Hematopoietic multipotent progenitor cell treated with erythropoietin and hydrocortisone succinate and interleukin-3 and kit ligand, for 4 days (in vitro differentiated cells): ENCODE data around the gene LURAP1L.

Experiments used
- DNase-seq: peaks from one replicate; pipeline ENCODE4 v3.0.0-alpha.2; 2015

The LURAP1L gene, protein sequence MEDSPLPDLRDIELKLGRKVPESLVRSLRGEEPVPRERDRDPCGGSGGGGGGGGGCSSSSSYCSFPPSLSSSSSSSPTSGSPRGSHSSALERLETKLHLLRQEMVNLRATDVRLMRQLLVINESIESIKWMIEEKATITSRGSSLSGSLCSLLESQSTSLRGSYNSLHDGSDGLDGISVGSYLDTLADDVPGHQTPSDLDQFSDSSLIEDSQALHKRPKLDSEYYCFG

DNA sequence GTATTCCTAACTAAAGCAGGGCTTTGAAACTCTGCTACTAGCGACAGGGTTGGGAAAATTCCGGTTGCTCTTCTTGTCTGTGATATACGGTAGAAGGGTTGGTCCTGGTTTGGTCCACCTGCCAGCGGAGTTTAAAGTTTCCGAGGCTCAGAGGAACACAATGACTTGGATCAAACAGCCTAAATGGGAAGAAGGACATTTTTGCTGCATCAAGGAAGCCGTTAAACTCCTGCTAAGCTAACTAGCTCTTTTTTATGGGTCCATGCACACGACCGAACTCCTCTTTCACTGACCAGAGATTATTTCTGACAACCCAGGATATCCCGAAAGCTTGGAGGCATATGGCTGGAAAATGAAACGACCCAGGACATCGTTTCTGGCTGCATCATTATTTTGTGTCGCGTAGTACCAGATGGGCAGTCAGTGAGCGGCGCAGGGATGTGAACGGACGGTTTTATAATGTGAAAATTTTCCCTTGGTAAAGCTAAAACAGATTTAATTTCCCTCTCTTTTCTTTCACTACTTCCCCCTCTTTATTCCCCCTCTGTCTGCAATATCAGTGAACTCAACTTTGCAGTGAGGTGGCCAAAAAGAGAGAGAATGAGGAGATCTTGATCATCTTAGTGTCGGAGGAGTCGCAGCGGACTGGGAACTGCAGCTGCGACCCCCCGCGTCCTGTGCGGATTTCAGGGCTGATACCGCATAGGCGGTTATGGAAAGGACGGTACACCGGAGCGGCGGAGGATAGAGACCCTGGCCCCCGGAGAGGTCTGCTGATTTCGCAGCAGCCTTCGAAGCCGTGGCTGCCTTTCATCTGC lies at the start of gene LURAP1L:
LURAP1L (plus strand) TSS at position 160 of the 818 bp plus-strand sequence. CDS start 696 bp downstream, outside the sequence.
- peak; percentile 30 for DNase-seq

DNA sequence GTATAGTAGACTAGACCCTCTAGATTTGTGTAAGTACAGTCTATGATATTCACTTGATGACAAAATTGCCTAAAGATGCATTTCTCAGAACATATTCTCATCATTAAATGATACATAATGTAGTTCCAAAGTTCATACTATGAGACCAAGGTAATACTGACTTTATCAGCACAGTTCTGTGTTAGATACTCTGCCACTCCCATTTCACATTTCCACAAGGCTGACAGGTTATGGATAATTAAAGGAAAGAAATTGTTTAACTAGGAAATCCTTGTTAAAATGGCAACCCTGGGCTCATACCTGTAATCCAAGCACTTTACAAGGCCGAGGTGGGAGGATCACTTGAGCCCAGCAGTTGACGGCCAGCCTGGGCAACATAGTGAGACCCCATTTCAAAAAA lies 48.0 kb upstream of the LURAP1L start:
- DNase-seq = no peak

DNA sequence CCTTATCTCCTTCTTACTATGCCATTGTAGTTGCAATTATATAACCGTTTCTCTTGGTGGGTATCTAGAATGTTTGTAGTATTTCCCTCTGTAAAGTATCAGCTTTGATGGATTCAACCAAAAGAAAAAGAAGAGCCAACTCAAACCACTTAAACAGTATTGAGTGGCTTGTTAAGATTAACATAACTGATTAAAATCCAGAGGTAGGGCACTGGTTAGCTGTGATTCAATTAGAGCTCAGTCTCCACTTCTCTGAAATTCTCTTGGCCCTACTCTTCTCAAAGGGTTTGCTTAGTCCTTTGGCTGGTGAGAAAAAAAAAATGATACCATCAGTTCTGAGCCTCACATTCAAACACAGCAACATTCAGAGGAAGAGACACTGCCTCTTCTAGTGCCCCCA lies 44.6 kb upstream of the LURAP1L start:
- no peak for DNase-seq

DNA sequence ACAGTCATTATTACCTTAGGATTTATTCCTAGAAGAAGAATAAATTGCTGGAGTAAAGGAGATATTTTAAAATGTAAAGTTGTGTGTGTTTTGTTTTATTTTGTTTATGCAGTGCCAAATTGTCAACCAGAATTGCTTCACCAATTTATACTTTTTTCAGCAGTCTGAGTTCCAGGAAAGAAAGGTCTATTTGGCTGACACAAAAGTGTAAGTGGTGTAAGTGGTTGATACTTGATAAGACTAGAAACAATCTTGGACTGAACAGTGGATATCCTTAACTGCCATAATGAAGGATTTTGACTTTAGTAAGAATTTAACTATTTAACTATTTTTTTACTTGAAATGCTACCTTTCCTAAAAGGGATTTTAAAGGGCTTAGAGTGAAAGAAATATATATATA lies 43.9 kb upstream of the LURAP1L start:
- no peak for DNase-seq

DNA sequence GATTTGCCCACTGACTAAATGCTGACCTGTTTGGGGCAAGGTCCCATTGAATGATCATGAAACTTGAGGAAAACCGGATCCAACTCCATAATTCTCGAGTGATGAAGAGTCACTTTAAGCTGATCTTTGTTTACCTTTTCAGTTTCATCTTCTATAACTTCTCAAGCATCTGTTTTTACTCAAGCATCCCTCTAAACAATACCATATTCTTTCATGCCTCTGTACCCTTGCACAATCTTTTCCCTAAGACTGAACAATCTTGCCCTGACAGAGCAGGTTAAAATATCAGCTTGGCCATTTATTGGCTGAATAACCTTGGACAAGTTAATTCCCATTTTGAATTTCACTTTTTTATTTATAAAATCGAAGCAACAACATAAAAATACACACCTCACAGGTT lies 41.8 kb upstream of the LURAP1L start:
- no peak for DNase-seq

DNA sequence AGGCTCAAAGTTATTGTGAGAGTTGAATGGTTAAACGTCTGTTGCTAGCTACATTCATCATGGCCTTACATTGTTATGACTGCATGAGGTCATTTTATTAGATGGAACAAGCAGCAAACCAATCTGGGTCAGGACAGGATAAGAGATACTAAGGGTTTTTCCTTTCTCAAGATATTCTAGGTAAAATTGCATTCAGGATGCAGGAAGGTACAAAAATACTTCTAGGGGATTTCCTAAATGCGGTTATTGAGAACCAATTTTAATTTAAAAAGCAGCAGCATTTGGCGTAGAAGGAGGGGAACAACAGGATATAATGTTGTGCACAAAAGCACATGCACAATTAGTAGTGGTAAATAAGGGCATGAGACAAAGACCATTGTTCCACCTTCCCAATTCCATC lies 39.2 kb upstream of the LURAP1L start:
- no peak for DNase-seq

DNA sequence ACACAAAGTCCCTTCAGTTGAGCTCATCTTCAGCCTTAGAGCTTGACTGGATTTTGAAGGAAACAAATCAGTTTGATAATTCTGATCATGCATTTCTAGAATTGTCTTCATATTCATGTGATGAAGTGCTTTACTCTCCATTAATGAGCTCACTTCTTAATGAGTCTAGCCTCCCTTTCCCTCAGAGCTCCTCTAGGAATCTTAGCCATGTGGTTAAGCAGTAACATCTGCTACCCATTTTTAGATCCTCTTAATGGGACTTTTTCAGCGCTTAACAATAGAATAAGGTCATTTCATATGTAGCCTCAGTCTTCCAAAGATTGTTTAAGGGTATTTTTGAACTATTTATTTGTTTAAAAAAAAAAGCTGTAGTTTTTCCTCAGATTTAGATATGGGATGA lies 36.9 kb upstream of the LURAP1L start:
- DNase-seq = no peak

DNA sequence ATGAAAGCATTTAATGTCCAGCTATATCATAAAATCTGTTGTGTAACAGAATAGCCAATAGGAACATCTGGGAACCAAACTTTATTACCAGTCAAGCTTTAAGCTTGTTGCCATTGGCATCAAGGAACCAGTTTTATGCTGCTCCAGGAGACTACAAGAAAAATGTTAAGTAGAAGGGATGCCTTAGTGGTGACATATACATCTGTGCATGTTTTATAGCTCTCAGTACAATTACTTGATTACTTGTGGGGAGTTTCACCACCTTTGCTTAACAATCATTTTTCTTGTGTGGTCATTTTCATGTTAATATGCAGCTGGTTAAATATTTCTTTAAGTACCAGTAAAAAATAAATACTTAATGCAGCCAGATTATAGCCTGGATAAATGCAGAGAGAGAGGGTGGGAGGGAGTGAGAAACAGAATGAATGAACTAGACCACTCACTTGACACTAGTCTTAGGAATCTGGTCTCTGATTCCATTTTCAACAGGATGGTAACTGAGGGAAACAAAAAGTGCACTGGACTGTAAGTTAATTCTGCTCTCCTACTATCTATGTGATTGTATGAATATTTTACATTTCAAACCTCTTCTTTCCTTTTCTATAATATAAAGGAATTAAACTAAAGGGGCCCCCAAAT lies 35.7 kb upstream of the LURAP1L start:
- DNase-seq = no peak

DNA sequence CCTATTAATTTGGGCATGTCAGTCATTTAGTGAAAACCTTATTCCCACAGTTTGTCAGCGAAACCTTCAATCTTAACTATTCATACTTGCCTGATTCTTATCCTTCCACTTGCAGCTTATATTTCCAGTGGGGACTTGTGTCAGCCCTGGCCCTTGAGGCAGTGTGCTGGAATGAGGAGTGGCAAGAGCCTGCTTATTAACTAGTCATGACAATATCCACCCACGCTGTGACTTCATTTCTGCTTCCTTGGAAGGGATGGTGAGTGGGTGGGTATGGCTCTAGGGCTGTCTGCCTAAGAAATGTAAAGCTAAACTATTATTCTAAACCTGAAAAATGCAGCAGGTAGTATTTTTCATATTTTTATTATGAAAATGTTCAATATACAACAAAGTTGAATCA lies 34.0 kb upstream of the LURAP1L start:
- DNase-seq = no peak

DNA sequence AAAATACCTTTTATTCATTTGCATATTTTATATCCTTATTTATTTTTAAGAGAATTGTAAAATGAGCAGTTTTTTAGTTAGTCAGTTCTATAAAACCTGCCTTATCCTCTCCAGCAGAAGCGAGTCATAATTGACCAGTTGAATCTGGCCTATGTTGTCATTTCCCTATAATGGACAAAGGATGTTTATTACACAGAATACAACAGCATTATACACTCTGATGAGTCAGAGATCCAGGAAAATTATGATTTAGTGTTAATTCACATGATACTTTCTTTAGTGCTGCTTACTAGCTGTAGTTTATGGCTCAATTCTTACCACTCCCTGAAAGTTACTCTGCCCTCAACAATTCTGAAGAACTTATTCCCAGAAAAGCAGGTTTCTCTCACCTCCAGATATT lies 26.8 kb upstream of the LURAP1L start:
- no peak for DNase-seq

DNA sequence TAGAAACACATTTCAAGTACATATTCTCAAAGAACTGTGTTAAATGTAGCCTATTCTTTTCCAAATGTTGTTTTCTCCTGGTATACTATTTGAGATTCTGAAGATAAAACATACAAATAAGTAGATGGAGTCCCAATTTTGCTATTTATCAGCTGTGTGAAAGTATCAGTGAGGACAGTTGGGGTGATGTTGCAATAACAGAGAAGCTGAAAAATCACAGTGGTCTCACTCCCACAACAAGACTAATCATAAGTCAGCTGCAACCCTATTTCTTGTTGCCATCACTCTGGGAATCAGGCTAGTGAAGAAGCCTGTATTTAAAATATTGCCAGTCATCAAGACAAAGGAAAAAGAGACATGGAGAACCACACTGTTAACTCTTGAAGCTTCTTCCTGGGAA lies 25.9 kb upstream of the LURAP1L start:
- DNase-seq = no peak

DNA sequence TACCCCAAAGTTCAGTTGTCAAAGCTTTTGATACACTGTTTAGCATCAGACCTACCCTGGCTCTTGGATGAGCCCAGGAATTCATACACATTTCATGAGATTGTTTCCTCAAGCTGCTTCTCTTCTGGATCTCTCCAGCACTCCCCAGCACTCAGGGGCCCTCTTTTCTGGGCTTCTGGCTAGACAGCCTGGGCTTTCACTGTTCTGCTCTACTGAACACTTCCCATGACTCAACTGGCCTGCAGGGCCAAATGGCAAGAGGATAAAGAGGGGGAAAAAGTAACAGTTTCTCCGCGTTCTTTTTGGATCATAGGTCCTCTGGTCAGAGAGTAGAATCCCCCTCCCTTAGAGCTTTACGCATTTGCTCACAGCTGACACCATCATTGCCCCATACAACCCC lies 20.9 kb upstream of the LURAP1L start:
- no peak for DNase-seq

DNA sequence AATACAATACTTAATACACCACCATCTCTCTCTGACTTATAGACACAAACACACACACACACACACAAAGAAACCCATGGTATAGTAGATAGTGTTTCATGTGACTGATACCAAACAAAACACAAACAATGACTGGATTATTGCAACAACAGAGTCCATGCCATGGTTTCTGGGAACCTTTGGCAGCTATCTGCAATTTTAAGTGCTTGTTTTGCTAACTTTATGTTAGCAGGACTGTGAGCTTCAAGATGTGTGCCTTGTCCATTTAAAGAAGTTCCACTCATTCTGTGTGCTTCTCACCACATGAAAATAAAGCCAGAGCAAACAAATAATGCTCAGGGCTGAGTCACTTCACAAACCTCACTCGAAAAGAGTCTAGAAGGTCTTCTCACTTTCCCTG lies 15.1 kb upstream of the LURAP1L start:
- DNase-seq = no peak

DNA sequence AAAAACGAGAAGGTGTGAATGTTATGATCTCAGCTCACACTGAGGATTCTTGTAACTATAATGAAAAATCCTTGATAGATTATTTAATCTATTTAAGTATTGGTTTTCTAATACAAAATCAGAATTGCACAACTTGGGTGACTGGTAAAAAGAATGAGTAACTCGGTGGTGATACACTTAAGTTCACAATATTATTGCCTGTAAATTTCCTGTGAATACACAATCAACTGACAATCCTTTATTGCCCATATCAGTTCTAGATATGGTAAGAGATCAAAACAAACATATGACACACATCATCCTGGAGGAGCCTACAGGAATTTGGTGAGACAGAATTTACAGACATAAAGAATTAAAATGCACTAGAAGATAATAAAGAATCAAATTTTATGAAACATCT lies 14.1 kb upstream of the LURAP1L start:
- DNase-seq = no peak

DNA sequence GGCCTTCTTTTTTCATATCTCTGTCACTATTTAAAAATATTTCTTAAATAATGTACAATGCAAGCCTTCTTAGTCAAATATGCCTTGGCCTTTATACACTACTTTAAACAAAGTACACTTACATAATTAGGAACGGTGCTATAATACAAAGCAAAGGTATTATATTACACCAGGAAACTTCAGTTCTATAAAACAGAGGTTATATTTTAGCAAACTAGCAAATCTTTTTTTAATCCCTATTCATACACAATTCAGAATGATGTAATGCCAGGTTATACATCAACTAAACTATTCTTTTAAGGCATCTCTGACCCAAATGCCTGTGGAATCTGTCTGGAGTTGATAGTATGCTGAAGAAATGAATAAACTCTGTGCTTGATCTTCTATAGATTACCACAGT lies 10.7 kb upstream of the LURAP1L start:
- no peak for DNase-seq

DNA sequence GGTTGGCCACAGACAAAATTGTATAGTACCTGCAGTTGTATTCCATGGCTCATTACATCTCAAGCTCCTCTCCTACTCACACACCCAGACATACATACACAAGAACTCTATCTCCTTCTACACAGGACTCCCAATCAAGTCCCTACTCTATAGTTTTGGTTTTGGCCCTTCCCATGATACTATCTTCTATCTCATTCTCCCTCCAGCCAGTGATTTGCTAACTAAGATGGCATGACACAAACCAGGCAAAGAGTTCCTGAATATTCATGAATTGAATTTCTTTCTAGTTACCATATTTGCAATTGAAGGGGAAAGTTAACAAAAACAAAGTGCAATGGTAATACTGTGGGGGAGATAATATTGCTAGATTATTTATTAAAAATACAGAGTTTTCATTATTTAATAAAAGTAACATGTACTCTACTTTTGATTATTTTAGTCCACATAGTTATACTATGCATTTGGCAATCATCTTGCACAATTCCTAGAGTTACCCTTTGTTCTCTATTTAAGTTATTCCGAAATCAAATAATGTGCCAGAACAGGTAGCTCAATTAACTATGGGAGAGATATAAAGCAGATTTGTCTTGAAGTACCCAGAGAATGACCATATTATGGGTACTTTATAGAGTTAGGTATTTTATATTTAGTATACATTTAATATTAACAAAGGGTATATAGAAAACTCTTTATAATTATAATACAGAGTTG lies 9.6 kb upstream of the LURAP1L start:
- DNase-seq = no peak

DNA sequence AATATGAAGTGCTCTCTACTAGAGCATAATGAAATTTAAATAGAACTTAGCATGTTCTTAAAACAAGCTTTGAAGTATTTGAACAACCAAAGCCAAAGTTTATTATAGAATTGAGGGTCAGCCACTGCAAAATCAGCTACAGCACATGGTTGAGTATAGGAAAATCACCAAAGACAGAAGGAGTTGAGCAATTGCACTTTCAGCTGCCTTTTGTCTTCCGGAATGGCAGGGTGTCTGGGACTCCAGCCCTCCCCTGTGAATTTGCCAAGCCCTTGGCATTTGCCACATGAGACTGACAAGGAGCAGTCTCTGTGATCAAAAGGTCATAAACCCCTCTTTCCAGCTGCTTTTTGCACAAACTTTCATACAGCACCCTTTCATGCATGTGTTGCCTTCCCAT lies 8.5 kb upstream of the LURAP1L start:
- DNase-seq = no peak

DNA sequence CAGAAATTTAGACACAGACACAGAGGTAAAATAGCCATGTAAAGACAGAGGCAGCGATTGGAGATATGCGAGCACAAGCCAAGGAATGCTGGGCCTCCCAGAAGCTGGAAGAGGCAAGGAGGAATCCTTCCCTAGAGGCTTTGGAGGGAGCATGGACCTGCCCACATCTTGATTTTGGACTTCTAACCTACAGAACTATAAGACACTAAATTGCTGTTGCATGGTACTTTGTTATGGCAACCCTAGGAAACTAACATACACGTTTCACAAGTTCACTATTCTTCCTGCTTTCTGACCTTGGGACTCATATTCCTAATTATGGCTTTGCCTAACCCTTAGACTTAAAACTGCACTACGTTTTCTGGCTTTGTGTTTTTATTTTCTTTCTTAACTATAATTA lies 4.6 kb upstream of the LURAP1L start:
- DNase-seq = no peak

DNA sequence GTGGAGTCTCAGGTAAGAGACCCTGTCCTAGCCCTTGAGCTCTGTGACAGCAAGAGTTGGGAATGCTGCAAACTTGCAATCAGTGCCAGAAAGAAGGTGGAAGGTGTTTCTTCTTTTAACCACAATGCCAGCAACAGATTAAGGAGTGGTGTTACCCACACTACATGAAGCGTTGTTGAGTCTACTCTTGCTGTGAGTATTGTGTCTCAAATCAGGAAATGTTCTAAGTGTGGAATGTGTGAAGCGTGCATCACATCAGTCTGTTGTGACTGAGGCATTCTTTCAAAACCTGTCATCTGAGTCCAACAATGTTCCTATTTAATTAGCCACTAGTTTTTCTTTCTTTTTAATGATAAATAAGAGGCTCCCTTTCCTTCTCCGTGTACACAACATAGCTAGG lies 2.9 kb upstream of the LURAP1L start:
- no peak for DNase-seq

DNA sequence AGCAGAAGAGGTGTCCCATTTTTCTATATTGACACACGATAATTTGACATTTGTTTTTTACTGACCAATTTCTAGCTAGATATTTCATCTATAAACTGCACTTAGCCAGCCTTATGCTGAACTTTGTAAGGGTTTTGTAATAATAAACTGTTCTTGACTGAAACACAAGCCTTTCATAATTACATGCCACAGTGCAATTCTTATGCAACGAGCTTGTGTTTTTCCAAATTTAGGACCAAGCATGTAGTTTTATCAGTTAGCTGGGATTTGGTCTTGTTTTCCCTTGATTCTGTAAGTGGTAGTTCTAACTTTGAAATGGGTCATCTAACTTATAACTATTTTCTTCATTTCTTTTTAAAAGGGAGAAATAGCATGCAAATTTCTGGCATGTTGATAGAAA lies 1.3 kb upstream of the LURAP1L start:
- no peak for DNase-seq

DNA sequence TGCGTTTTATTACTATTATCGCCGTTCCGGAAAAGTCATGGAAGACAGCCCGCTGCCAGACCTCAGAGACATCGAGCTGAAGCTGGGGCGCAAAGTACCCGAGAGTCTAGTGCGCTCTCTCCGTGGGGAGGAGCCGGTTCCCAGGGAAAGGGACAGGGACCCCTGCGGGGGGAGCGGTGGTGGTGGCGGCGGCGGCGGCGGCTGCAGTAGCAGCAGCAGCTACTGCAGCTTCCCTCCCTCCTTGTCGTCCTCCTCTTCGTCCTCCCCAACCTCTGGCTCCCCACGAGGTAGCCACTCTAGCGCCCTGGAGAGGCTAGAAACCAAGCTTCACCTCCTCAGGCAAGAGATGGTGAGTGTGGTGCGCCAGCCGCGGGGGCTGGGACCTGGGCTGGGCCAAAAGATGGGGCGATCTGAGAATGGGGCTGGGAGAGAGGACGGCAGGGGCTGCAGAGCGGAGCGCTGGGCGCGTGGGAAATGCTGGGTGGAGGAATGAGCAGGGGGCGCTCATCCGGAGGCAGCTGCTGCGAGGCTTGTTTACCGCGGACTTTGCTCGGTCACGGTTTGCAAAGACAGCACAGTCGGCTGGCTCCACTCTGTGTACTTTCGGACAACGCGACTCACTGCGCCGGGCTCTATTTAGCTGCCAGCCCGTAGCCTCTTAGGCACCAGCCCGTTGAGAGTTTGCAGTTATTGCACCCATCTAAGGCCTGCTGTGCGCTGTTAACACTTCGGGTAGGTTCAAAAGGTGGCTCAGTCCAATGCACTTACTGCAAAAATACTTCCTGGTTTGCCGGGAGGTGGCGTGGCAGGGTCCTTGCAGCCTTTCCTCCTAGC lies 1.1 kb downstream of the LURAP1L start:
- DNase-seq = peak; percentile 84

DNA sequence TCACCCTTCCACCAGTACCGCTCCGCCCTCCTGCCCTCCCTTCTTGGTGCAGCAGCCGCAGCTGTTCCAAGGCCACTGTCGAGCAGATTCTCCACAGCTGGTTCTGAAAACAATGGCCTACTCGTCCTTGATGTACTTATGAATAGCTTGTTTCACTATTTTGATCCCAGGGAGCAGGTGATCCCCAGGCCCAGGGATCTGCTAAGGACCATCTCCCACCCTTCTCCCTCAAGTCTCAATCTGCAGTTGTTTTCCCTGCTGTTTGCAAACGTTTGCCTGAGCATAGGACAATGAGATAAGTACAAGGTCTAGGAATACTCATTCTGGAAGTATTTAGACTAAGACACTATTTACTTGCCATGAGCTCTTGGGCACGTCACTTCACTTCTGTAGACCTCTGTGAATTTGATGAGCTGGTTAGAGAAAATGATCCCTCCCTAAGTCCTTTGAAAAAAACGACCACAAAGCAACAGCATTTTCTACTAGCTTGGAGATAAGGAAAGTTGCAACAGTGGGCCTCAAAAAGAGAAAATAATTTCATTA lies 1.8 kb downstream of the LURAP1L start:
- DNase-seq = peak; percentile 28
